DND-41 (cell line): ENCODE results near the gene OTULINL.

Experiments used
- EZH2 ChIP-seq: IDR thresholded peaks from 3 replicates; pipeline ENCODE4 v1.6.1; 2012; ENCODE audit warnings: borderline replicate concordance, low read depth, mild to moderate bottlenecking, moderate library complexity, low read length, inconsistent platforms; ENCODE audit not compliant: severe bottlenecking
- TF ChIP-seq, protein P1 (sequence below): IDR thresholded peaks from 2 replicates; pipeline ENCODE4 v1.5.1; 2012; ENCODE audit warnings: borderline replicate concordance, low read length, moderate library complexity, mild to moderate bottlenecking; ENCODE audit not compliant: poor library complexity, severe bottlenecking; ENCODE audit errors: extremely low read depth

DNA sequence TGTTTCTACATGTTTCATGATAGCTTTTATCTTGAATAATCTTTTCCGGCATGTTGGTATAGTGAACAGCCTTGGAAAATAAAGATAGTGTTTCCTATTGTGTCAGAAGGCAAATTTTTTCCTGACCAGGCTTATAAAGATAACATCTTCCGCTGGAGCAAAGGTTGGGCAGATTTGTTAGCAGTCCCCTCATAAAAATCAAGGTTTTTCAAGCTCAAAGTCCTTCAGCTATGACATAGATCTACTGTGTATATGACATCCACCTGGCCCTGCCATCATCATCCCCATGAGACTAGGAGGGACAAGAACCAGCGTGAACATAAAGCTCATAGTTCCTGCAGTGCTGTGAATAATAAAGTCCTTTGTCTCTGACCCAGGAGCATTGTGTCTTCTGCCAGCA is 30.4 kb upstream of the OTULINL start:
- TF ChIP-seq, protein P1, sequence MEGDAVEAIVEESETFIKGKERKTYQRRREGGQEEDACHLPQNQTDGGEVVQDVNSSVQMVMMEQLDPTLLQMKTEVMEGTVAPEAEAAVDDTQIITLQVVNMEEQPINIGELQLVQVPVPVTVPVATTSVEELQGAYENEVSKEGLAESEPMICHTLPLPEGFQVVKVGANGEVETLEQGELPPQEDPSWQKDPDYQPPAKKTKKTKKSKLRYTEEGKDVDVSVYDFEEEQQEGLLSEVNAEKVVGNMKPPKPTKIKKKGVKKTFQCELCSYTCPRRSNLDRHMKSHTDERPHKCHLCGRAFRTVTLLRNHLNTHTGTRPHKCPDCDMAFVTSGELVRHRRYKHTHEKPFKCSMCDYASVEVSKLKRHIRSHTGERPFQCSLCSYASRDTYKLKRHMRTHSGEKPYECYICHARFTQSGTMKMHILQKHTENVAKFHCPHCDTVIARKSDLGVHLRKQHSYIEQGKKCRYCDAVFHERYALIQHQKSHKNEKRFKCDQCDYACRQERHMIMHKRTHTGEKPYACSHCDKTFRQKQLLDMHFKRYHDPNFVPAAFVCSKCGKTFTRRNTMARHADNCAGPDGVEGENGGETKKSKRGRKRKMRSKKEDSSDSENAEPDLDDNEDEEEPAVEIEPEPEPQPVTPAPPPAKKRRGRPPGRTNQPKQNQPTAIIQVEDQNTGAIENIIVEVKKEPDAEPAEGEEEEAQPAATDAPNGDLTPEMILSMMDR = no peak
- TF ChIP-seq EZH2 = no peak
